Ammon's horn (tissue), 1 donor: ENCODE measurements around the gene CYBB.
"Not testable (repeated sequence)": the region's sequence is repeated elsewhere in the genome, so short reads cannot be mapped to it uniquely, and the experiment has no call there.

Experiments
- DNase-seq: peaks from one replicate; pipeline ENCODE4 v3.0.0-alpha.2; 2016; ENCODE audit warnings: low spot score

The CYBB gene

GRCh38 chrX:37779857-37780256, at the start of gene CYBB:
Gene CYBB (plus strand): TSS chrX:37780059. CDS start chrX:37780078, 19 bp downstream.
- DNase-seq: no peak

GRCh38 chrX:37745354-37745753, 34.5 kb upstream of the CYBB start:
- DNase-seq: peak; percentile 77

GRCh38 chrX:37745835-37746217, 34.0 kb upstream of the CYBB start:
- no peak for DNase-seq

GRCh38 chrX:37746218-37746941, 33.5 kb upstream of the CYBB start:
- DNase-seq: no peak

GRCh38 chrX:37746951-37747350, 32.9 kb upstream of the CYBB start:
- no peak for DNase-seq

- no peak for DNase-seq
Observed at GRCh38 chrX:37752281-37752680, 27.6 kb upstream of the CYBB start.

GRCh38 chrX:37752936-37753335, 26.9 kb upstream of the CYBB start:
- no peak for DNase-seq

GRCh38 chrX:37753384-37753783, 26.5 kb upstream of the CYBB start:
- no peak for DNase-seq

GRCh38 chrX:37754516-37754915, 25.3 kb upstream of the CYBB start:
- DNase-seq: no peak

- DNase-seq: peak; percentile 51
Observed at GRCh38 chrX:37755025-37755424, 24.8 kb upstream of the CYBB start.

- DNase-seq: no peak
Observed at GRCh38 chrX:37757082-37757481, 22.8 kb upstream of the CYBB start.

- DNase-seq: no peak
Observed at GRCh38 chrX:37759351-37759750, 20.5 kb upstream of the CYBB start.

- DNase-seq: no peak
Observed at GRCh38 chrX:37759878-37760418, 19.9 kb upstream of the CYBB start.

GRCh38 chrX:37763400-37763799, 16.5 kb upstream of the CYBB start:
- DNase-seq: no peak

GRCh38 chrX:37765507-37765906, 14.4 kb upstream of the CYBB start:
- no peak for DNase-seq

- no peak for DNase-seq
Observed at GRCh38 chrX:37767430-37767829, 12.4 kb upstream of the CYBB start.

GRCh38 chrX:37768866-37769265, 11.0 kb upstream of the CYBB start:
- DNase-seq: not testable (repeated sequence)

GRCh38 chrX:37776283-37776986, 3.4 kb upstream of the CYBB start:
- no peak for DNase-seq

GRCh38 chrX:37776987-37777325, 2.9 kb upstream of the CYBB start:
- no peak for DNase-seq

GRCh38 chrX:37781081-37781480, 1.2 kb downstream of the CYBB start:
- DNase-seq: no peak

GRCh38 chrX:37781814-37782213, 2.0 kb downstream of the CYBB start:
- no peak for DNase-seq

- no peak for DNase-seq
Observed at GRCh38 chrX:37782359-37782758, 2.5 kb downstream of the CYBB start.

- peak; percentile 16 for DNase-seq
Observed at GRCh38 chrX:37783305-37783704, 3.4 kb downstream of the CYBB start.

- no peak for DNase-seq
Observed at GRCh38 chrX:37785569-37785968, 5.7 kb downstream of the CYBB start.
